ENCODE data around the gene CMTR2.
A peak's percentile ranks its signal among the peaks of the same experiment; 100 is the strongest.
"Not testable (repeated sequence)": the region's sequence is repeated elsewhere in the genome, so short reads cannot be mapped to it uniquely, and the experiment has no call there.

The CMTR2 gene

GRCh38 chr16:71288890-71289731, at the start of gene CMTR2:
TSS of gene CMTR2 (minus strand) at chr16:71289402. CDS start at chr16:71285920, 3,482 bp downstream.
- FAIRE-seq, result peak; percentile 99
- peak; percentile 92 for DNase-seq (ENCODE audit: insufficient read length, low spot score)

DNA sequence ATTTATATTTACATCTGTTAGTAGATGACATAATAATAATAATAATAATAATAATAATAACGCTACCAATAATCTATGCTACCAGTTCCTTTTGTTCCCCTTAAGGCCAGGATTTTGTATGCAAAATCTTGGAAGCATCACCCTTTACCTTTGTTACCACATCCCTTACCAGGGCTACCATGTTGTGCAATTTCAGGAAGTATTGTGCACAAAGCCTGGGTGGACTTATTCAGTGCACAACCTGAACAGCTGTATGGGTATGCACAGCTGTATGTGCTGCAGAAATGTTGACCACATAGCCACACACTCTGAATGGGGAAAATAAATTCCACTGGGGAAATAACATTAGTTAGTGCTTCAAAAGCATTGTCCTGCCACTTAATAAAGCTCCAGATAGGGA, 49.4 kb upstream of the CMTR2 start:
- DNase-seq (ENCODE audit: insufficient read length, low spot score) (no peak), FAIRE-seq (no peak)

GRCh38 chr16:71338193-71338592, 49.0 kb upstream of the CMTR2 start:
- no peak for FAIRE-seq
- no peak for DNase-seq (ENCODE audit: insufficient read length, low spot score)

DNA sequence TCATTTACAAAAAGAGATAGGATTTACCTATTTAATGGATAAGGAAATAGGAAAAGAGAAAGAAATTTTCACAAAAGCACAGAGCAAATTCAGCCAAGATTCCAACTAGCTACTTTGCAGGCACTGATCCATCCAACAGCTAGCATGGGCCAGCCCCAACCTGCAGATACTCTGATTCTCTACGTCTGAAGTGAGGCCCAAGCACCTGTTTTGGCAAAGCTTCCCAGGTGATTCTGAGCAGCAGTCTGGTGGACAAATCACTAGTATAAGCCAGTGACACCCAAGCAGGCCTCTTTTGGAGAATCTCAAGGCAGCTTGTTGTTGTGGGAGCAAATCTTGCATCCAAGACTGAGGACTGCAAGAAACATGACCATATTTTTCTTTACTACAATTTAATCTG, 48.4 kb upstream of the CMTR2 start:
- no peak for FAIRE-seq

DNA sequence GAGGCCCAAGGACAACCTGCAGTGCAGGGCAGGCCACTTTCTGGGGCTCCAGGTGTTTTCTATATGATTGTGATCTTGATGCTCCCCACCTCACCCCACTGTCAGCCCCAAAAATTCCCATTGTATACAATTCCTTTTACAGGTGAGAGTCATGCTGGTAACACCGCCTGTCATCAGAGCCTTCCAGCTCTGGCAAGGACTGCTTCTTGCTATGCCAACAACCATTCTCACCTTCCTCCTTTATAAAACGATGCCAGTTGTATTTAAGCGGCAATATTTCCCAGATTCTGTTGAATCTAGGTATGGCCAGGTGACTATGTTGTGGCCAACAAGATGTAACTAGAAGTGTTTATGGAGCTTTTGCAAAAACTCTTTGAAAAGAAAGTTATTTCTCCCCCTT, 38.9 kb upstream of the CMTR2 start:
- no peak for DNase-seq (ENCODE audit: insufficient read length, low spot score)
- no peak for FAIRE-seq

More for the DNA sequence above, 48.4 kb upstream of the CMTR2 start:
- no peak for DNase-seq (ENCODE audit: insufficient read length, low spot score)

GRCh38 chr16:71327720-71328119, 38.5 kb upstream of the CMTR2 start:
- no peak for FAIRE-seq

DNA sequence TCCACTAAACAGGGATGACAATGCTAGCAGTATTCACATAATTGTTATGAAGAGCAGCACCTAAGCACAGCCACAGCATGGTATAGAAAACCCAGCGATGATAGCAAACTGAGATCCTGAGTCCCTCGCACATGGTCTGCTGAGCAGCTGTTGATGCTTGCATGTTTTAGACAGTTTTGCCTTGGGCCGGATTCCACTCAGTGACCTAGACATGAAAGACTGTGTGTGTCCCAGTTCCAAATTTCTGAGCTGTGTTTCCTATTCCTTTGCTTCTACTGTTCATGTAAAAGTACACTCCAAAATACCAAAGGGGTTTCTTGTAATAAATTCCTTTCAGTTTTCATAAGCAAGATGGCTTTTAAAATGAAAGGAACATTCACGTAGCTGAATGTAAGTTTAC, 30.8 kb upstream of the CMTR2 start:
- no peak for DNase-seq (ENCODE audit: insufficient read length, low spot score)
- FAIRE-seq, result no peak

More at GRCh38 chr16:71327720-71328119, 38.5 kb upstream of the CMTR2 start:
- no peak for DNase-seq (ENCODE audit: insufficient read length, low spot score)

- no peak for DNase-seq (ENCODE audit: insufficient read length, low spot score)
- no peak for FAIRE-seq
Observed at GRCh38 chr16:71315269-71315668, 26.1 kb upstream of the CMTR2 start.

DNA sequence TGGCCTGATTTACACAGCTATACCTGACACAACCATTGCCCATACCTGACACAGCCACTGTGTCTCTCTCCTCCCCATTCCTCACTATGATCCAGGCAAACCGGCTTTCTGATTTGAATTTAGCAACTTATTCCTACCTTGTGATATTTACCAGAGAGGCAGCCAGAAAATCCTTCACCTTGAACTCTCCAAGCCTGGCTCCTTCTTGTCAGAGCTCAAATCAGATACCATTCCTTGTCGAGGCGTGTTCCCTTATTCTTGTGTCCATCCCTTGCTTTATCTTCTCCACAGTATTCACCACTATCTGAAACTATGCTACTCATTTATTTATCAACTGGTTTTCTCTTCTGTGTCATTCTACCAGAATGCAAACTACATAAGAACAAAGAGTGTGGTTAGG, 24.4 kb upstream of the CMTR2 start:
- DNase-seq (ENCODE audit: insufficient read length, low spot score); FAIRE-seq: not testable (repeated sequence)

DNA sequence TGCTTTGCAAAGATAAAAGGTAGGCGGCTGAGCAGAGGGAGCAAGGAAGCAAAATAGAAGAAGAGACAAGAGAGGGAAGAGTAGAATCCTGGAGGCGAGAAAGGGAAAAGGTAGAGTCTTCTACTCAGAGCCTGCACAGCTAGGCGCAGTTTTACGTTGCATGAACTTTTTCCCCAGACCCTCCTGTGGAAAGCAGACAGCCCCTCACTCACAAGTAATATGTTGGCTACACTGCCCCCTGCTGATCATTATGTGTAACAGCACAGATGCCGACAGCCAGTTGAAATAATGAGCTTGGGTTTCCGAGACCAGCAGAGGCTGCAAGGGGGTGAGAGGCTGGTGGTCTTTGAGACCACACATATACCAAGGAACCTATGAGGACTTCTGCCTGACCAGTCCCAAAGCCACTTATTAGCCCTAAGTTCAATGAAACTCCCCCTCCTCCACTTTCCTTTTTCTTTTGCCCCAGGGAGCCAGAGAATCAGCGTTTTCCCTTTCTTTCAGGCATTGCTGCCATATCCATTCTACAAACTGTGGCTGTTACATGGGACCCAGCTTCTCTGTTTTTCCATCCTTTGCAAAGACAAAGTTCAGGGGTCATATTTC, 22.5 kb upstream of the CMTR2 start:
- DNase-seq (ENCODE audit: insufficient read length, low spot score), result no peak

DNA sequence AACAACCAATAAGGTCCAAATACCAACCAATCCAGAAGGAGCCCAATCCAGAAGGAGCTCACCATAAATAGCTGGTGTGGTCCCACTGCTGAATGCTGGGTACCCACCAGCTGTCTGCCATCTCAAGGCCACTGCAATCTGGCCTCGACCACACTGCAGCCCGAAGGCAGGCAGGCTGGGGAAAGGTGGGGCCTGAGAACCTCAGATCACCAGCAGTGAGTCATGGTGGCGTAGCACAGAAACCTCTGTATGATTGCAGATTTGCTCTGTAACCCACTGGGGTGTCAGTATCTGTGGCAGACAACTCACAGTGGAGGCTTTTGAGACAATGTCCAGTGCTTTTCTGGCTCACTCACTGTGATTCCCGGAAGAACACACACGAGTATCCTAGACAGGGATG, 14.7 kb upstream of the CMTR2 start:
- no peak for FAIRE-seq
- no peak for DNase-seq (ENCODE audit: insufficient read length, low spot score)

More for the DNA sequence above, 22.5 kb upstream of the CMTR2 start:
- FAIRE-seq, result peak; percentile 79

- no peak for DNase-seq (ENCODE audit: insufficient read length, low spot score)
- no peak for FAIRE-seq
Observed at GRCh38 chr16:71297341-71297634, 8.1 kb upstream of the CMTR2 start.

DNA sequence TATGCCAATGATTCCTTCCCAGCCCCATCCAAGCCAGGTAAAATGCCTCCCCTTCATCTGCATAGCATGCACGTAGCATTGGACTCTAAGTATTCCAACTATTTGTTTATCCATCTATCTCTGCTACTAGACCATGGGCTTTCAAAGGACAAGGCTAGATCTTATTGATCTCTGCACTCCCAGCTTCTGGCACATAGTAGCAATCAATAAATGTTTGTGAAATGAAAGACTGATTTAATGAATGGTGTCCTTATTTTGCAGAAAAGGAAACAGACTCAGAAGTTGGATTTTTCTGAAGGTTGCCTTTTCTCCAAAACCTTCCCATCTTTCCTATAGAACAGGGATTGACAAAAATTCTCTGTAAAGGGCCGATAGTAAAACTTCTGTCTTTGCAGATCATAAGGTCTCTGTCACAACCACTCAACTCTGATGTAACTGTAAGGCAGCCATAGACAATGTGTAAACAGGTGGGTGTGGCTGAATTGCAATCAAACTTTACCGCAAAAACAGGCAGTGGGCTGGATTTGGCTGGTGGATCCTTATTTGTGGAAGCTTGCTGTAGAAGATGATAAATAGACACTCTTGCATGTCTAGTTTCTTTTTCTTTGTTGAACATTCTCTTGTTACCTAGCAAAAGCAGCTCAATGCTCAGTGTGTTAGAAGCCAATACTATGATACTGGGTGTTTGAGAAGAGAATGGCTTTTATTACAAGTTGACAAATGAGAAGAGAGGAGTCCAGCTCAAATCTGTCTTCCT, 7.6 kb upstream of the CMTR2 start:
- DNase-seq (ENCODE audit: insufficient read length, low spot score), result no peak
- no peak for FAIRE-seq

DNA sequence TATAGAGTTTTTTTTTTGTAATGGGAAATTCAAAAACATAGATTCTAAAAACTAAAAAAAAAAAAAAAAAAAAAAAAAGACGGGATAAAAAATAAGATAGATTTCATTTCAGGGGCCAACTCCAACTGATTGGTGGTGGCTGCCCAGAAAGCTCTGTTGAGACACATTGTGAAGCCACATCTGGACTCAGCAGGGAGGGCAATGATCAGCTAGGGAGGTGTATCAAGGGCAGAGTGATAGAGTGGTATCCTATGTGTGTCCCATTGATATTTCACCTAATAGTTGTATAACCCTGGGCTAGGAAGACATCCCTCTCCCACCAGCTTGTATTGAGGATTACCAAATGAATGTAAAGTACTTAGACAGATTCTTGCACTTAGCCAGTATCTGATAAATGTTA, 6.7 kb upstream of the CMTR2 start:
- no peak for FAIRE-seq
- DNase-seq (ENCODE audit: insufficient read length, low spot score), result no peak

- FAIRE-seq (no peak), DNase-seq (ENCODE audit: insufficient read length, low spot score) (no peak)
Observed at GRCh38 chr16:71293919-71294318, 4.7 kb upstream of the CMTR2 start.

- DNase-seq (ENCODE audit: insufficient read length, low spot score); FAIRE-seq: not testable (repeated sequence)
Observed at GRCh38 chr16:71292095-71292494, 2.9 kb upstream of the CMTR2 start.

- no peak for FAIRE-seq
- no peak for DNase-seq (ENCODE audit: insufficient read length, low spot score)
Observed at GRCh38 chr16:71289732-71290062, 495 bp upstream of the CMTR2 start.

DNA sequence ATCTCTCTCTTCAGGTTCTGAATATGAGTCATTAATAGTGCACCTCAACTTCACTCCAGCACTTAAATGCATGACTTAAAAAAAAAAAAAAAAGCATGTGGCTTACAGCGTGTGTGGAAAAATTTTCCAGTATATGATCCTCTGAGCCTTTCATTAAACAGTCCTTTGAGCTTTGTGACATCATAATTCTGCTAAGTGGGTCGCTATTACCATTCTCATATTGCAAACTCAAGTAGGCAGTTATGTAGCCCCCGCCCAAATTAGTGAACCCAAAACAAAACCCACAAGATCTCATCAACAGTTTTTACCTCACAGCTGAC, 672 bp downstream of the CMTR2 start:
- DNase-seq (ENCODE audit: insufficient read length, low spot score) (no peak), FAIRE-seq (peak; percentile 62)

DNA sequence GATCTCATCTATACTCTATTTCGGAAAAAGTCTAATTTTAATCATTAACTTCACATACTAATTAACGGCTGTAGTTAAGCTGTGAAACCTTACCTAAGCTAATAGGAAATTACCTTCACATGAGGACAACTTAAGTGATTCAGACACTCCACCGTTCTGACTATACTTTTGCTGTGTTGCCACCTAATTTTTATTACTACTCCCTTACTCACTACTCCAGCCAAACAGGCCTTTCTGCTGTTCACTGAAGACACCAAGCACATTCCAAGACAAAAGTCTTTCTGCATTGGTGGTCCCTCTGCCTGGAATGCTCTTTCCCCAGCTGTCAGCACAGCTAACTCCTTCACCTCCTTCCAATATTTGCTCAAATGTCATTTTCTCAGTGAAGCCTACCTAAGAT, 1.3 kb downstream of the CMTR2 start:
- DNase-seq (ENCODE audit: insufficient read length, low spot score) (no peak), FAIRE-seq (peak; percentile 70)

DNA sequence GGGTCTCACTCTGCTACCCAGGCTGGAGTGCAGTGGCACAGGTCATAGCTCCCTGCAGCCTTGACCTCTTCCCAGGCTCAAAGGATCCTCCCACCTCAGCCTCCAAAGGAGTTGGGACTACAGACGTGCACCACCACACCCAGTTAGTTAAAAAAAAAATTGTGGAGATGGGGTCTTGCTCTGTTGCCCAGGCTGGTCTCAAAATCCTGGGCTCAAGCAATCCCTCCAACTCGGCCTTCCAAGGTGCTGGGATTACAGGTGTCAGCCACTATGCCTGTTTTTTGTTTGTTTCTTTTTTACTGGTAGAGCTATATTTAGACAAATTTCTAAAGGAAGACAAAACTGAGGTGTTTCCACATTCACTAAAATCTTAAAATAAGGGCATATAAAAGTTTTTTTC, 1.7 kb downstream of the CMTR2 start:
- FAIRE-seq, result no peak

DNA sequence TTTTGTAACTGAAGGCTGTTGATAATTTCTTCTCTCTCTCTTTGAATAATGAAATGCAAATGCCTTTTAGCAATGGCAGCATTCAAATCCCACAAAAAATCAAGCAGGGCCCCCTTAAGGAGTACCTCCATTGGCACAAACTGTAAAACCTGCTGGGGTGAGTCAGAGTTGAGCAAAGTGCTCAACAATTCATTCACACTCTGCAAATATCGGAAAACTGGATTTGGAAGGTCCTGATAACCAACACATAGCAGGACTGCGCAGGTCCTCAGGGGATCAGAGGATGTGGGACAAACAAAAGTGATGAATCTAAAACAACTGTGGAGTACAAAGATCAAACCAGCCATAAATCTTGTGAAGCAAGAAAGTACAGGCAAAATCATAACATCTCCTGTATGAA, 5.6 kb downstream of the CMTR2 start:
- no peak for DNase-seq (ENCODE audit: insufficient read length, low spot score)
- FAIRE-seq, result no peak

More for the DNA sequence above, 1.7 kb downstream of the CMTR2 start:
- DNase-seq (ENCODE audit: insufficient read length, low spot score), result no peak

- DNase-seq (ENCODE audit: insufficient read length, low spot score), result no peak
- no peak for FAIRE-seq
Observed at GRCh38 chr16:71282943-71283342, 6.3 kb downstream of the CMTR2 start.
